ENCODE results near the gene GIPR. TPM values are rescaled to one million over a fixed set of nuclear protein-coding genes. Genes with fewer than 3 reads are reported as not detected.
A peak's percentile ranks its signal among the peaks of the same experiment; 100 is the strongest.

Gene GIPR
- total and polyA plus RNA-seq, 2 of the 13 experiments (the other 11 are each of a cell fraction or from before 2014, with no cell fraction given): 0.15 to 1.2 TPM

DNA sequence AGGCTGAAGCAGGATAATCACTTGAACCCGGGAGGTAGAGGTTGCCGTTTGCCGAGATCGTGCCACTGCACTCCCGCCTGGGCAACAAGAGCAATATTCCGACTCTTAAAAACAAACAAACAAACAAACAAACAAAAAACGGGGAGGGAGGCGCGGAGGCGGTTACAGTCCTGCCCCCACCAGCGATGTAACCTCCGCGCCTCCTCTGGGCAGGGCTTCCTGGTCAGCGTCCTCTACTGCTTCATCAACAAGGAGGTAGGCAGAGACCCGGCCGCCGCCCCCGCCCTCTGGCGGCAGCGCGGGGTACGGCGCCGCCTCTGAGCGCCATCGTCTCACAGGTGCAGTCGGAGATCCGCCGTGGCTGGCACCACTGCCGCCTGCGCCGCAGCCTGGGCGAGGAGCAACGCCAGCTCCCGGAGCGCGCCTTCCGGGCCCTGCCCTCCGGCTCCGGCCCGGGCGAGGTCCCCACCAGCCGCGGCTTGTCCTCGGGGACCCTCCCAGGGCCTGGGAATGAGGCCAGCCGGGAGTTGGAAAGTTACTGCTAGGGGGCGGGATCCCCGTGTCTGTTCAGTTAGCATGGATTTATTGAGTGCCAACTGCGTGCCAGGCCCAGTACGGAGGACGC lies 13.5 kb downstream of the GIPR start (continued):
- TF ChIP-seq, protein P1, sequence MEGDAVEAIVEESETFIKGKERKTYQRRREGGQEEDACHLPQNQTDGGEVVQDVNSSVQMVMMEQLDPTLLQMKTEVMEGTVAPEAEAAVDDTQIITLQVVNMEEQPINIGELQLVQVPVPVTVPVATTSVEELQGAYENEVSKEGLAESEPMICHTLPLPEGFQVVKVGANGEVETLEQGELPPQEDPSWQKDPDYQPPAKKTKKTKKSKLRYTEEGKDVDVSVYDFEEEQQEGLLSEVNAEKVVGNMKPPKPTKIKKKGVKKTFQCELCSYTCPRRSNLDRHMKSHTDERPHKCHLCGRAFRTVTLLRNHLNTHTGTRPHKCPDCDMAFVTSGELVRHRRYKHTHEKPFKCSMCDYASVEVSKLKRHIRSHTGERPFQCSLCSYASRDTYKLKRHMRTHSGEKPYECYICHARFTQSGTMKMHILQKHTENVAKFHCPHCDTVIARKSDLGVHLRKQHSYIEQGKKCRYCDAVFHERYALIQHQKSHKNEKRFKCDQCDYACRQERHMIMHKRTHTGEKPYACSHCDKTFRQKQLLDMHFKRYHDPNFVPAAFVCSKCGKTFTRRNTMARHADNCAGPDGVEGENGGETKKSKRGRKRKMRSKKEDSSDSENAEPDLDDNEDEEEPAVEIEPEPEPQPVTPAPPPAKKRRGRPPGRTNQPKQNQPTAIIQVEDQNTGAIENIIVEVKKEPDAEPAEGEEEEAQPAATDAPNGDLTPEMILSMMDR (CRISPR knock-in tag; IDR thresholded peaks at IDR 0.05): peak; percentile 94
- TF ChIP-seq KDM4B (CRISPR knock-in tag; IDR thresholded peaks at IDR 0.05): no peak
- TF ChIP-seq HNRNPL (IDR thresholded peaks at IDR 0.05; ENCODE audit: low read depth, low read length): peak; percentile 77; the same call in 1 of the 2 replicates
- no peak; the same call in 1 of the 2 replicates for TF ChIP-seq HCFC1 (IDR thresholded peaks at IDR 0.05; ENCODE audit: low read depth, low read length)
- TF ChIP-seq ELF4 (CRISPR knock-in tag; IDR thresholded peaks at IDR 0.05; ENCODE audit: borderline replicate concordance): 0 out of 2 replicates have a peak, but pooled peaks have one; percentile 48
- TF ChIP-seq, protein P2, sequence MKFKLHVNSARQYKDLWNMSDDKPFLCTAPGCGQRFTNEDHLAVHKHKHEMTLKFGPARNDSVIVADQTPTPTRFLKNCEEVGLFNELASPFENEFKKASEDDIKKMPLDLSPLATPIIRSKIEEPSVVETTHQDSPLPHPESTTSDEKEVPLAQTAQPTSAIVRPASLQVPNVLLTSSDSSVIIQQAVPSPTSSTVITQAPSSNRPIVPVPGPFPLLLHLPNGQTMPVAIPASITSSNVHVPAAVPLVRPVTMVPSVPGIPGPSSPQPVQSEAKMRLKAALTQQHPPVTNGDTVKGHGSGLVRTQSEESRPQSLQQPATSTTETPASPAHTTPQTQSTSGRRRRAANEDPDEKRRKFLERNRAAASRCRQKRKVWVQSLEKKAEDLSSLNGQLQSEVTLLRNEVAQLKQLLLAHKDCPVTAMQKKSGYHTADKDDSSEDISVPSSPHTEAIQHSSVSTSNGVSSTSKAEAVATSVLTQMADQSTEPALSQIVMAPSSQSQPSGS (CRISPR knock-in tag; IDR thresholded peaks at IDR 0.05): 0 out of 2 replicates have a peak, but pooled peaks have one; percentile 44
- TF ChIP-seq SMAD1 (CRISPR knock-in tag; IDR thresholded peaks at IDR 0.05; ENCODE audit: borderline replicate concordance, low read depth): no peak
- no peak for TF ChIP-seq ZSCAN12 (CRISPR knock-in tag; IDR thresholded peaks at IDR 0.05)
- 0 out of 2 replicates have a peak, but pooled peaks have one; percentile 34 for TF ChIP-seq ARHGAP35 (CRISPR knock-in tag; IDR thresholded peaks at IDR 0.05; ENCODE audit: borderline replicate concordance)
- TF ChIP-seq SRSF1 (optimal IDR thresholded peaks at IDR 0.05; ENCODE audit: low read depth, low read length): no peak
- TF ChIP-seq, protein P3, sequence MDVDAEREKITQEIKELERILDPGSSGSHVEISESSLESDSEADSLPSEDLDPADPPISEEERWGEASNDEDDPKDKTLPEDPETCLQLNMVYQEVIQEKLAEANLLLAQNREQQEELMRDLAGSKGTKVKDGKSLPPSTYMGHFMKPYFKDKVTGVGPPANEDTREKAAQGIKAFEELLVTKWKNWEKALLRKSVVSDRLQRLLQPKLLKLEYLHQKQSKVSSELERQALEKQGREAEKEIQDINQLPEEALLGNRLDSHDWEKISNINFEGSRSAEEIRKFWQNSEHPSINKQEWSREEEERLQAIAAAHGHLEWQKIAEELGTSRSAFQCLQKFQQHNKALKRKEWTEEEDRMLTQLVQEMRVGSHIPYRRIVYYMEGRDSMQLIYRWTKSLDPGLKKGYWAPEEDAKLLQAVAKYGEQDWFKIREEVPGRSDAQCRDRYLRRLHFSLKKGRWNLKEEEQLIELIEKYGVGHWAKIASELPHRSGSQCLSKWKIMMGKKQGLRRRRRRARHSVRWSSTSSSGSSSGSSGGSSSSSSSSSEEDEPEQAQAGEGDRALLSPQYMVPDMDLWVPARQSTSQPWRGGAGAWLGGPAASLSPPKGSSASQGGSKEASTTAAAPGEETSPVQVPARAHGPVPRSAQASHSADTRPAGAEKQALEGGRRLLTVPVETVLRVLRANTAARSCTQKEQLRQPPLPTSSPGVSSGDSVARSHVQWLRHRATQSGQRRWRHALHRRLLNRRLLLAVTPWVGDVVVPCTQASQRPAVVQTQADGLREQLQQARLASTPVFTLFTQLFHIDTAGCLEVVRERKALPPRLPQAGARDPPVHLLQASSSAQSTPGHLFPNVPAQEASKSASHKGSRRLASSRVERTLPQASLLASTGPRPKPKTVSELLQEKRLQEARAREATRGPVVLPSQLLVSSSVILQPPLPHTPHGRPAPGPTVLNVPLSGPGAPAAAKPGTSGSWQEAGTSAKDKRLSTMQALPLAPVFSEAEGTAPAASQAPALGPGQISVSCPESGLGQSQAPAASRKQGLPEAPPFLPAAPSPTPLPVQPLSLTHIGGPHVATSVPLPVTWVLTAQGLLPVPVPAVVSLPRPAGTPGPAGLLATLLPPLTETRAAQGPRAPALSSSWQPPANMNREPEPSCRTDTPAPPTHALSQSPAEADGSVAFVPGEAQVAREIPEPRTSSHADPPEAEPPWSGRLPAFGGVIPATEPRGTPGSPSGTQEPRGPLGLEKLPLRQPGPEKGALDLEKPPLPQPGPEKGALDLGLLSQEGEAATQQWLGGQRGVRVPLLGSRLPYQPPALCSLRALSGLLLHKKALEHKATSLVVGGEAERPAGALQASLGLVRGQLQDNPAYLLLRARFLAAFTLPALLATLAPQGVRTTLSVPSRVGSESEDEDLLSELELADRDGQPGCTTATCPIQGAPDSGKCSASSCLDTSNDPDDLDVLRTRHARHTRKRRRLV (CRISPR knock-in tag; IDR thresholded peaks at IDR 0.05): no peak
- peak; percentile 57; the same call in 1 of the 2 replicates for TF ChIP-seq CAMTA2 (CRISPR knock-in tag; IDR thresholded peaks at IDR 0.05; ENCODE audit: borderline replicate concordance)
- TF ChIP-seq SMYD3 (CRISPR knock-in tag; IDR thresholded peaks at IDR 0.05): peak; percentile 31; the same call in 1 of the 2 replicates
- TF ChIP-seq, protein P4, sequence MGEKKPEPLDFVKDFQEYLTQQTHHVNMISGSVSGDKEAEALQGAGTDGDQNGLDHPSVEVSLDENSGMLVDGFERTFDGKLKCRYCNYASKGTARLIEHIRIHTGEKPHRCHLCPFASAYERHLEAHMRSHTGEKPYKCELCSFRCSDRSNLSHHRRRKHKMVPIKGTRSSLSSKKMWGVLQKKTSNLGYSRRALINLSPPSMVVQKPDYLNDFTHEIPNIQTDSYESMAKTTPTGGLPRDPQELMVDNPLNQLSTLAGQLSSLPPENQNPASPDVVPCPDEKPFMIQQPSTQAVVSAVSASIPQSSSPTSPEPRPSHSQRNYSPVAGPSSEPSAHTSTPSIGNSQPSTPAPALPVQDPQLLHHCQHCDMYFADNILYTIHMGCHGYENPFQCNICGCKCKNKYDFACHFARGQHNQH (CRISPR knock-in tag; IDR thresholded peaks at IDR 0.05): peak; percentile 66; the same call in 1 of the 2 replicates
- no peak for TF ChIP-seq ZNF253 (CRISPR knock-in tag; IDR thresholded peaks at IDR 0.05; ENCODE audit: borderline replicate concordance)
- TF ChIP-seq EEA1 (CRISPR knock-in tag; IDR thresholded peaks at IDR 0.05; ENCODE audit: borderline replicate concordance): peak; percentile 84; the same call in 1 of the 2 replicates
- TF ChIP-seq RXRA (CRISPR knock-in tag; IDR thresholded peaks at IDR 0.05): no peak
- no peak for TF ChIP-seq KLF15 (CRISPR knock-in tag; IDR thresholded peaks at IDR 0.05; ENCODE audit: borderline replicate concordance)
- peak; percentile 66; the same call in 1 of the 2 replicates for TF ChIP-seq TBX2 (CRISPR knock-in tag; IDR thresholded peaks at IDR 0.05; ENCODE audit: borderline replicate concordance)
- 0 out of 2 replicates have a peak, but pooled peaks have one; percentile 12 for TF ChIP-seq ZNF550 (CRISPR knock-in tag; IDR thresholded peaks at IDR 0.05; ENCODE audit: borderline replicate concordance)
